BJ (cell line): Measurements from ENCODE around the gene ELOB. TPM values are rescaled to one million over a fixed set of nuclear protein-coding genes. Genes with fewer than 3 reads are reported as not detected.

Source experiments
- CTCF ChIA-PET: fragments of 350-600 bp; formaldehyde crosslinking; extraction: SDS; loops from one replicate; lab custom pipeline; 2021; ENCODE audit warnings: antibody characterized with exemption, inconsistent platforms; lab: Yijun Ruan, JAX
- POLR2A ChIA-PET: fragments of 300-600 bp; sonication (Branson Sonifier 250); formaldehyde crosslinking; extraction: SDS; loops from one replicate; lab custom pipeline; 2021; ENCODE audit warnings: antibody characterized with exemption; lab: Charles Lee
- DNase-seq: peaks from one replicate; pipeline ENCODE4 v3.0.0-alpha.2; 2011; ENCODE audit warnings: low read depth
- H3K27me3 ChIP-seq: 2 replicates; pipeline ENCODE4 v1.6.0; 2011; ENCODE audit warnings: low read length; ENCODE audit not compliant: control insufficient read depth, insufficient read depth
- H3K36me3 ChIP-seq: 2 replicates; pipeline ENCODE4 v1.5.1; 2011; ENCODE audit warnings: low read length; ENCODE audit not compliant: control insufficient read depth, insufficient read depth
- H3K4me3 ChIP-seq: 2 replicates; pipeline ENCODE4 v1.5.1; 2011; ENCODE audit warnings: low read depth, mild to moderate bottlenecking, control low read depth, low read length
- polyA plus RNA-seq: library from polyadenylated mRNA; depleted of rRNA; stranded (reverse); fragments of >200 nt; gene quantifications from 2 replicates; pipeline ENCODE4 v1.2.3, GENCODE V29; 2011
- TF ChIP-seq, protein P1 (sequence below): IDR thresholded peaks from 2 replicates; pipeline ENCODE4 v1.5.1; 2011; ENCODE audit warnings: low read depth, mild to moderate bottlenecking, control low read depth, inconsistent platforms, low read length, moderate library complexity; ENCODE audit not compliant: insufficient read depth

The ELOB gene
- polyA plus RNA-seq, 1 experiment, result 212 TPM

DNA sequence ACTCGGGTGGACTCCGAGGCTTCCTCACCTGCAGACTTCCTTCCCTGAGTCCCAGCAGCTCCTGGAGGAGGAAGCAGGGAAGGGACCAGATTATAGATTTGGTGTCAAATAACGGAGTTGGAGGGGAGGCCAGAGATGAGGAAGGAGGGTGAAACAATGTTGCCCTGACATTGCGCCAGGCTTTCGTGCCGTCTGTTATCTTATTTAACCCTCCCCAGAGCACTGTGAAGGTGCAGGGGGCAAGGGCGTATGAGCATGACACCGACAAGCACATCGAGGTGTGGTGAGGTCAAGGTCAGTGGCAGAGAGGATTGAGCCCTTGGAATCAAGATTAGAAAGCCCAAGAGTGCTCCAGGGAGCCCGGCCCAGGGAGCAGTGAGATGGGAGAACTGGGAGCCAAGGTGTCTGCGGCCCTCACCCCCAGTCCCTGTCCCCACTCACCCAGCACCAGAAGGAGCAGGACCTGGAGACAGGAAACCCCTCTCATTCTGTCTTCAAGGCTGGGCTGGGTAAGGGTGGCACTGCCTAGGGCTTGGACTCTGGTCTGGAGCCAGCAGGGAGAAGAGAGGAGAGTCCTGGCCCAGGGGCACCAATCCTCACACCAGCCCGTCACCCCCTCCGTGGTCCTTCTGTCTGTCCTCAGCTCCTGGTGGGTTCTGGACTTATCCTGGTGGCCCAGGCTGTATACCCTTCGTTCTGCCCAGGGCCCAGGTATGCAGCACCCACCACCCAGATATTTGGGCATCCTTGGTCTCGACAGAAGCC, 9.2 kb upstream of the ELOB start:
- Histone ChIP-seq H3K36me3 (no peaks in the 10 kb centered on the region), H3K4me3 (no peak overlapping the region), H3K27me3 (peaks cover 44% of the 10 kb centered on the region)
- TF ChIP-seq, protein P1, sequence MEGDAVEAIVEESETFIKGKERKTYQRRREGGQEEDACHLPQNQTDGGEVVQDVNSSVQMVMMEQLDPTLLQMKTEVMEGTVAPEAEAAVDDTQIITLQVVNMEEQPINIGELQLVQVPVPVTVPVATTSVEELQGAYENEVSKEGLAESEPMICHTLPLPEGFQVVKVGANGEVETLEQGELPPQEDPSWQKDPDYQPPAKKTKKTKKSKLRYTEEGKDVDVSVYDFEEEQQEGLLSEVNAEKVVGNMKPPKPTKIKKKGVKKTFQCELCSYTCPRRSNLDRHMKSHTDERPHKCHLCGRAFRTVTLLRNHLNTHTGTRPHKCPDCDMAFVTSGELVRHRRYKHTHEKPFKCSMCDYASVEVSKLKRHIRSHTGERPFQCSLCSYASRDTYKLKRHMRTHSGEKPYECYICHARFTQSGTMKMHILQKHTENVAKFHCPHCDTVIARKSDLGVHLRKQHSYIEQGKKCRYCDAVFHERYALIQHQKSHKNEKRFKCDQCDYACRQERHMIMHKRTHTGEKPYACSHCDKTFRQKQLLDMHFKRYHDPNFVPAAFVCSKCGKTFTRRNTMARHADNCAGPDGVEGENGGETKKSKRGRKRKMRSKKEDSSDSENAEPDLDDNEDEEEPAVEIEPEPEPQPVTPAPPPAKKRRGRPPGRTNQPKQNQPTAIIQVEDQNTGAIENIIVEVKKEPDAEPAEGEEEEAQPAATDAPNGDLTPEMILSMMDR, result no peak
- CTCF ChIA-PET, result no interaction called here
- no peak for DNase-seq
- POLR2A ChIA-PET, result no interaction called here

DNA sequence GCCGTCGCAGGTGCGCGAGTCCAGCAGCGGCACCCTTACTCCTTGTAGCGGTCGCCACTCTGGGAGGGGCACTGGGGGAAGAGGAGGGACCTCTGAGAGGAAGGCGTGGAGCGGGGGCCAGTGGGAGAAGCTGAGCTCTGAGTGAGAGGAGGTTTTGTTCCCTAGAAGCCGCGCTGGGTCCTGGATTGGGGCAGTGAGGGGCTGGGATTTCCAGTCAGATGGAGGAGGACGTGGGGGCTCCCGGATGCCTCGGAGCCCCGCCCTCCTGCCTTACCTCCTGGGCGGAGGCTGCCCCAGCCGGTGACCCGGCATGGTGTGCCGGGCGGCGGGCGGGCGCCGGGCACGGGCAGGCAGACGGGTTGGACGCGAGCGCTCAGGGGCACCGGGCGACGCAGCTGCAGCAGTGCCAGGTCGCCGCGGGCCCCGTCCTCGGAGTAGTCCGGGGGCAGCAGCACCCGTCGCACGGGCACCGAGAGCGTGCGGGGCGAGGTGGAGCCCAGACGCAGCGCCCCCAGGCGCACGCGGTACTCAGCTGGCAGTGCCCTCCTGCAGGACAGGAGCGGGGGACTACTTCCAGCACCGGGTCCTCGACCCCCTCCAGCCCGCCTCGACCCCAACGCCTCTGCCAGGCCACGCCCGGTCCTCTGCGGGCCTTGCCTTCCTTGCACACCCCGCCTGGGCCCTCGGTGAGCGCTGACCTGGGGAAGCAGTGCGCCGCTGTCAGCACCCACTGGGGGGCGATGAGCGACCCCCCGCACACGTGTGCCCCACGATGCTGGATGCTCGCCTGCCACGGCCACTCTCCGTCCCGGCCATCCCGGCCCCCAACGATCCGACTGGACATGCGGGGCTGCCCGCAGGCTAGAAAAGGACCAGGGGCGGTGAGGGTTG, 8.3 kb upstream of the ELOB start:
- Histone ChIP-seq H3K4me3 (no peak overlapping the region), H3K36me3 (no peaks in the 10 kb centered on the region), H3K27me3 (peaks cover 37% of the 10 kb centered on the region)
- ChIA-PET POLR2A (no interaction called here), CTCF (interaction anchor here (1.0 to 1.3 kb wide), 2 partner anchors 13 to 53 kb away, joined by 3 to 4 read pairs; partner anchors contain the start of gene PRSS41)
- TF ChIP-seq, protein P1, result 0 out of 2 replicates have a peak, but pooled peaks have one; percentile 2
- no peak for DNase-seq

DNA sequence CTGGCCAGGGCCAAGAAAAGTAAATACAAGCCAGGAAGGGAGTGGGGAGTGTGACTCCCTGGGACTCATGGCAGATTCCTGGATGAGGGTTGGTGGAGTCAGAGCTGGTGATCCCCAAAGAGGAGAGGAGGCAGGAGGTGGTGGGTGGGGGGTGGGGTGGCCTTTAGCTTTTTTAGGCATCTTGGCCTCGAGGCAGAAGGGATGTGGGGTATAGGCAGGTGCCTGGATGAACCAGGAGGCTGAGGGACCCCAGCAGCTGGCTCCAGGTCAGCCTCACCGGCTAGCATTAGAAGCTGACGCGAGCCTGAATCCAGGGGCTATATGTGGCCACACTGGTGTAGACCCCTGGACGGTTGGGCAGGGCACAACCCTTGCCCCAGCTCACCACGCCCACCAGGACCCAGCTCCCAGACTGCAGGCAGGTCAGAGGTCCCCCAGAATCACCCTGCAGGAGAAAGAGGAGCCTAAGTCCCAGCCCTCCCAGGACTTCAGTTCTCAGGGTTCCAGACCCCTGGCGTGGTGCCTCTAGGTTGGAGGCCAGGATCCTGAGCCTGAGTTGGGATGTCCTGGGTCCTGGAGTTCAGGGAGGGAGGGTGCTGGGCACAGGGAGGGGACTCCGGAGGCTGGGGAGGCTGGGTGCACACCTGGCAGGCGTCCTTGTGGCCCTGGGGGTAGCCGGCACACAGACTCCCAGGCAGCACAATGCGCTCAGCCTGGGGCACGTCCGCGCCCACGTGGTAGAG, 7.4 kb upstream of the ELOB start:
- ChIA-PET POLR2A (interaction anchor here (0.5 kb wide), 1 partner anchor 43 kb away, joined by 7 read pairs; no protein-coding TSS in a partner anchor), CTCF (interaction anchor here (1.0 to 1.3 kb wide), 2 partner anchors 14 to 54 kb away, joined by 3 to 4 read pairs; partner anchors contain the start of gene PRSS41)
- no peak for DNase-seq

DNA sequence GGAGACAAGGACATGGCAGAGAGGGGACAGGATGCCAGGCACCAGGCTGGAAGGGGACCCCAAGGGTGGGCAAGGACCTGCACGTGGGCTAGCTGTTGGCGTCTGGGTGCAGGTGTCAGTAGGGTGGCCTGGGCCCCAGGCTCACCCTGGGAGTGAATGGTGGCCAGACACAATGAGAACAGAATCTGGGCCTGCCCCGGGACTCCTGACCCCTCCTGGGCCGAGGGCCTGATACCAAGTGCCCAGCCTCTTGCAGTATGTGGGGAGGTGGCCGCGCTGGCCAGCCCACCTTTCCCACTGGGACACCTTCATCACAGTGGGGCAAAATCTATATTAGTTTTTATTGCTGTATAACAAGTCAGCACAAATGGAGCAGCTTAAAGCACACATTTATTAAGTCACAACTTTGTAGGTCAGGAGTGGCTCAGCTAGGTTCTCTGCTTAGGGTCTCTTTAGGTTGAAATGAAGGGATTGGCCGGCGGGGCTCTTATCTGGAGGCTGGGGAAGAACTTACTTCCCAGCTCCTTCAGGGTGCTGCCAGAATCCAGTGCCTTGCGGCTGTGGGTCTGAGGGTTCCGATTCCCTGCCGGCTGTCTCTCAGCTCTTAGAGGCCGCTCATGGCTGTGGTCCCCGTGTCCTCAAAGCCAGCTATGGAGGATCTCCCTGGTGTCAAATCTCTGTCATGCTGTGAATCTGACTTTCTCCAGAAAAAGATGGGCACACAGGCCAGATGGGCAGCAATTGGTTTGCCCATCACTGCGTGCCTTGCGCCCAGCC, 6.7 kb upstream of the ELOB start:
- H3K4me3 ChIP-seq, result no peak overlapping the region
- H3K27me3 ChIP-seq, result peaks cover 28% of the 10 kb centered on the region
- TF ChIP-seq, protein P1, result no peak
- CTCF ChIA-PET, result interaction anchor here (0.6 to 1.3 kb wide), 3 partner anchors 29 to 220 kb away, joined by 3 to 4 read pairs (median 3); no protein-coding TSS in a partner anchor
- POLR2A ChIA-PET, result interaction anchor here (0.5 kb wide), 1 partner anchor 42 kb away, joined by 7 read pairs; no protein-coding TSS in a partner anchor
- DNase-seq, result no peak
- no peaks in the 10 kb centered on the region for H3K36me3 ChIP-seq

More for the DNA sequence above, 7.4 kb upstream of the ELOB start:
- no peaks in the 10 kb centered on the region for H3K36me3 ChIP-seq
- TF ChIP-seq, protein P1, result no peak
- H3K27me3 ChIP-seq, result peaks cover 32% of the 10 kb centered on the region
- no peak overlapping the region for H3K4me3 ChIP-seq
